Glomerular visceral epithelial cell (primary cell): ENCODE data around the gene KRT2.

Source experiments
- DNase-seq: peaks from one replicate; pipeline ENCODE4 v3.0.0-alpha.2; 2016; ENCODE audit errors: extremely low spot score

The KRT2 gene

DNA sequence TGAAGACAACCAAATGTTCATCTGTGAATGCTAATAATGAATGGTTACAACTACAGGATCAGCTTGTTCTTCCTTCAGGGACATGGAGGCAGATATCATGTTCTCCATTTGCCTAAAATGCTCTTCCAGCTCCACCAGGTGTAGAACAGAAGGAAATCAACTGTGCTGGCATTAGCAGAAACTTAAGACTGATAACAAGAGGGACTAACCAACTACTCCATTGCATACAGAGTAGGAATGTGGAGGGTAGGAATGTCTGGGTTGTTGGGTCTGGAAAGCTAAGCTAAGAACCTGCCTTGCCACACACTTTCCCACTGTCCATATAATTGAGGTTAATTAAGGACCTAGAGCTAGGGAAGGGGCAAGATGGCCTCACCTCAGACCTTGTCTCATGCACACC lies 11.4 kb upstream of the KRT2 start:
- DNase-seq: no peak

DNA sequence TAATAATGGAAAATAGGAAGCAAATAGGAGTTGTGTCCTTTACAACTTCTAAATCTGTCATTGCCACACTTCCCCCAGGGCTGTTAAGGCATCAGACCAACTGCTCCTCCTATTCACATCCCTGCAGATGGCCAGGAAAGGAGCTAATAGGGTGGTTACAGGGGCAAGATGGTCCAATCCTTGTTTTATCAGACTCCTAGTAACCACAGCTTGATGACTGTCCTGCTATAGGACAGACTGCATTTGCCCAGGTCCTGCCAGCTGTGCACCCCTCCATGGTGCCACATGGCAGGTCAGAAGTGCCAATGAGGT lies 10.9 kb upstream of the KRT2 start:
- DNase-seq: no peak

DNA sequence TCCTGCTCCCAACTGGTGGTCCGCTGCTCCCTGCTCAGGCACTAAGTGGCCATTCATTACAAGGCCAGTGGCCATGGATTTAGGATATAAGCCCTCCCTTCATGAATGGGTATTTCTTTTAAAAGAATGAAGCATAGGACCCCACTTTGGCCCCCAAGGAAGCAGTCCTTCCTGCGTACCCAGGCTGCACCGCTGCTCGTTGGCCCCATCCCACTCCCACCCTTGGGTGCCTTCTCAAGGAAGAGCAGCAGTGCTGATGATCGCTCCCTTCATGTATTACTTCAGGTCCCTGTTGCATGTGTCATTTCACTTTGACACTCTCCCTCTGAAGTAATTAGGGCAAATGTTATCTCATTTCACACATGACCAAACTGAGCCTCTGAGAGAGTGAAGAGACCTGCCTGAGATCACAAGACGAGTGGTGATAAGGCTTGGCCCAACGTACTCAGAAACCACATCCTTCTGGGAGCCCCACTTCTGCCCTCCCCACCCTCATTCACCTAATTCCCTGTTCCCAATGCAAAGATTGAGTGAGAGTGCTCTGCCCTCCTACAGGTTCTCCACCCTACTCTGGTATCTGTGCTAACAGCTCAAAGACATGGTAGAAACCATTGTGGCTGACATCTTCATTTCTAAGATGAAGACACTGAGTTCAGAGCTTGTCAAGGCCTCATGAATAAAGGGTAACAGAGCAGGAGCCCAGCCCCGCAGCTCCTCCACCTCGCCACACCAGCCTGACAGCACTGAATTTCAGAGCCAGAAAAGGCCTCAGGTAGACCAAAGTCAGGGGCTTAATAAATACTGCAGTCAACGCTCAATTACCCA lies 10.3 kb upstream of the KRT2 start:
- no peak for DNase-seq

DNA sequence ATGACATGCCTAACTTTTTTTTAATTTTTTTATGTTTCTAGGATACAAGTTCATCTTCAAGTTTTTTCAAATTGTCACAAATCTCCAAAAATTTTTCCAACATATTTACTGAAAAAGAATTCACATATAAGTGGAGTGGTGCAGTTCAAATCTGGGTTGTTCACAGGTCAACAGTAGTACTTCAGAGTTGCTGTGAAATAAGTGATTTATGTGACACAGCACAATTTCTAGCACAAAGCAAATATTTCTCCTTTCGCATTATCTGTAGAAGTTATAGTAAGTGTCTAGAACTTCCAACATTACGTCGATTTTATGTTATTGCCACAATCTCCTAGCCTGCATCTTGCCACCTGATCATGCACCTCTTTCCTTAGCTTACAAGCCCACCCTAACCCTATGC lies 9.7 kb upstream of the KRT2 start:
- DNase-seq: no peak

DNA sequence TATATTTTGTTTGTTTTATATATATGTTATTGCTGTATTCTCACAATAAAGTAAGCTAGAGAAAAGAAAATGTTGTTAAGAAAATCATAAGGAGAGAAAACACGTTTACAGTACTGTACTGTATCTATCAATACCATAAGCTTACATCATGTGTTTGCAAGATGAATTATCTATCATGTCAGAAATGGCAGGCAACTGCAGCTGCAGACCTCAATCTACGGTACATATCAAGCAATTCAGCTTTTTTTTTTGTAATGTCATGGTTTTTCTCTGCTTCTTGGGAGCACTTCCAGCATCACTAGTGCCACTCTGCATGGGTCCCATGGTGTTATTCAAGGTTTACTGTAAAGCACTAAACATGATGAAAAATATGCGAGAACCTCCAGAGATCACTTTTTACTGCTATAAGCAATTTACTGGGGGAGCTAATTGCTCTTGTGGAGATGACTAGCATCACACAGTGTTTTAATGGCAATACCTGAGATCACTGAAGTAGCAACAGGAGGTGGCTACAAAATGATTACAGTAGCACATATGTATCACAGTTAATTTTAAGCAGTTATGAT lies 9.0 kb upstream of the KRT2 start:
- no peak for DNase-seq

DNA sequence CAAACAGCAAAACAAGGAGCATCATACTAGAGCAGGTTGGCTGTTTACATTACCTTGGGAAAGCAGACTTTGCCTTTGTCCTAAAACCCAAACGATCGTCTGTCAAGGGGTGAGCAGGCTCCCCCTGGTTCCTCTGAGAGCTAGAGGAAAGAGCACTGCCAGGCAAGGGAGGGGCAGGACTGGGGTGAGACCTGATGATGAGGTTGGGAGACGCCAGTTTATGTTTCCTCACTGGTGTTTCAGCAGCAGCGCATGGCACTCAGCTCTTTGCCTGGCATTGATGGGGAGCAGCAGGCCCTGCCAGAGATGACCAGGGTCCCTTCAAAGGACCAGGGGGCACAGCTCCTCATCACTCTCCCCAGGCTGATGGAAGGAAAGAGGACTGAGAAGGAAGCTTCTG lies 7.9 kb upstream of the KRT2 start:
- no peak for DNase-seq

DNA sequence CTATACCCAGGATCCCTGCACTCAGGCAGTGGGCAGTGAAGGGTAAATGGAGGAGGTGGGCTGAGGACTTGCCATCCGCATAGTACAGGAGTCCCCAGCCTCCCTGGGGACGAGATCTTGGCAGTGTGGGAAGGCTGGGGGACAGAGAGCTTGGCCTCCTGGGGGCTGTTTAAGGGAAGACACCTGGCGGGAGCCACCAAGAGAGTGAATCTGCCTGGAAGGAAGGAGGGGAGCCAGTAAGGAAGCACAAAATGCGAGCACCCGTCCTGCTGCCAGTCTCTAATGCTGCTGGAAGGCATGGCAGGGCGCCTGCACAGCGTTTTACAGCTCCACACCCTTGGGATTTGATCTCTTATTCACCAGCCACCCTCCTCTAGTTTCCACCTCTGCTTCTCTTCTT lies 7.4 kb upstream of the KRT2 start:
- DNase-seq: no peak

DNA sequence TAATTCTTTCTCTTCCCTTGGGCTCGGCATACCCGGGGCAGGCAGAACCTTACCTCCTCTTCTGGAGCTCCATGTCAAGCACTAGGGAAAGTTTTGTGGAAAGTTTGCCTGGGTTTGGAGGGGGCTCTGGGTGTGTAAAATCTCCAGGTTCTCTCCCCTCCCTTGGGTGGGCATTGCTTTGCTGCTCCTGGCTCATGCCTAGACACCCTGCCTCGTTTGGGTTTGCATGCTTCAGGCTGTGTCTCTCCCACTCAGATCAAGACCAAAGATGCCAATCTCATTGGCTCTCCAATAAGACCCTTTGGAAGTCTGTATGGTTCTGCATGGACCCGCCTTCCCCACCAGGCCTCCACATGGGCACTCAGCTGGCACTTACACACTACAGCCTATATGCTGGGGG lies 6.2 kb upstream of the KRT2 start:
- DNase-seq: no peak

DNA sequence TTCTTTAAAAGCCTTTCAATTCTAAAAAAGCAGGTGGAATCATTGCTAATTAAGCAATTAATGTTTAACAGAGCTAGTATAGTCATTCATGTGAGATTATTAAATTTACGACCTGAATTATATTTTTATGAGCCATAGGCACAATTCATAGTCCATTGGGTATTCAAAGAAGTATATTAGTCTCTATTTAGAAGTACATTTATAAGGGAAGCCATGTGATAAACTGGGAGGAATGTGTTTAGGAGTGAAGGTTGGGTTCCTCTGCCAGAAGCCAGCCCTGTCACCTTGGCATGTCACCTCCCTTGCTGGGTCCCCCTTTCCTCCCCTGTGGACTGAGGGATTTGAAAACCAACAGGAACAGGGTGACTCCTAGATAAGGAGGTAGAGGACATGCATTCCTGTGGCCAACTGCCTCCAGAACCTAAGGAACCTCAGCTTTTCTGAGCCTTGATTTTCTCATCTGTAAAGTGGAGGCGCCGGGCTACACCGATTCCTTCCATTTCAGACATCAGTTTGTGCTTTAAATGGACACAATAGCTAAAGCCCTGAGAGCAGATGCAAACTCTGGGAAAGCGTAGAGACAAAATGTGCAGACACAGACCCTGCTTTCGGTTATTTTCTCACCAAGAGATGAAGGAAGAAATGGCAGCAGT lies 5.4 kb upstream of the KRT2 start:
- no peak for DNase-seq

DNA sequence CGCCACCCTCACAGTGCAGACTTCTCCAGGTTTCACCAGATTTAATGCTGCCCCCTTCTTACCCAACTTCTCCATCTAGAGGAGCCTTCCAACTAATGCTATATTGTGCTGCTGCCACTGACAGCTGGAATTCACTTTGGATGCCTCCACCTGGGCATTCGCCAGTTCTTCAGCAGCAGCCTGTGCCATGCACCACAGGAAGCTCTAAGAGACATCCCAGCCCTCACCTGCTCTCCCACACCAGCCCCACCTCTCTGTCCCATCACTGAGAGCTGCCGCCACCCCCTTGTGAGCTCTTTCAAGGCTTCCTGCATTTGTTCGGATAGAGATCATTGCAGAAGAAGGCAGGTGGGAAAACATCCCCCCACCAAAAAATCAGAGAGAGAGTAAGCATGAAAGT lies 4.6 kb upstream of the KRT2 start:
- DNase-seq: no peak

DNA sequence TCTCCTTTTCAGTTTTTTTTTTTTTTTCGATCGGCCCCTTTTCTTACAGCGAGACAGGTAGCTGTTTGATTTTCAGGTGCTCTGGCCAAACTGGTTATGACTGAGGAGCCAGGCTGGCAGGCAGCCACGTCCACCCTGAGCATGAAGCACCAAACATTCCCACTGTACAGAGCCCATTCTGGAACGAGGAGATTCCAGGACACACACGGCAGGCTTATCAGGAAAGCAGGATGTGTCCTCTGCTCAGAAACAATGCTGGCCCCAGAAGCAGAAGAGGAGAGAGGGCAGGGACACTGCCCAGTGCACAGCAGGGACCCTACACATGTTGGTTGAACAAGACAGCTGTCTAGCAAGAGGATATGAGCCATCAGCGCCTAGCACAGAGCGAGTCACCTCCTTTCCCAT lies 3.7 kb upstream of the KRT2 start:
- DNase-seq: no peak

DNA sequence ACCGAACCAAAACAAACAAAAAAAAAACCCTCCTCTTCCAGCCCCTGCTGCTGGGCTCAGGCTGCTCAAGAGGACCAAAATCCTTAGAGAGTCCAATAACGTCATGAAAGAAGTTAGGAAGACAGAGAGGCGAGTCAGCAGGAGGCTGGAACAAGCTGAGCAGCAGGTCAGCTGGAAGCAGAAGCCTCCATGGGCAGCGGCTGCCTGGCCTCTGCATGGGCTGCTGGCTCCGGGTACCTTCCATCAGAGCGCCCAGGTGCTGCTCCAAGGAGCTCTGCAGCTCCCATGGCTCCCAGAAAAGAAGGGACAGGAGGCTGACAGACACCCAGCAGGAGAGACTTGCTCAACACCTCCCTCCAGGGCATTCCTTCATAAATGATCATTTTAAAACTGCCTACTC lies 3.2 kb upstream of the KRT2 start:
- no peak for DNase-seq

DNA sequence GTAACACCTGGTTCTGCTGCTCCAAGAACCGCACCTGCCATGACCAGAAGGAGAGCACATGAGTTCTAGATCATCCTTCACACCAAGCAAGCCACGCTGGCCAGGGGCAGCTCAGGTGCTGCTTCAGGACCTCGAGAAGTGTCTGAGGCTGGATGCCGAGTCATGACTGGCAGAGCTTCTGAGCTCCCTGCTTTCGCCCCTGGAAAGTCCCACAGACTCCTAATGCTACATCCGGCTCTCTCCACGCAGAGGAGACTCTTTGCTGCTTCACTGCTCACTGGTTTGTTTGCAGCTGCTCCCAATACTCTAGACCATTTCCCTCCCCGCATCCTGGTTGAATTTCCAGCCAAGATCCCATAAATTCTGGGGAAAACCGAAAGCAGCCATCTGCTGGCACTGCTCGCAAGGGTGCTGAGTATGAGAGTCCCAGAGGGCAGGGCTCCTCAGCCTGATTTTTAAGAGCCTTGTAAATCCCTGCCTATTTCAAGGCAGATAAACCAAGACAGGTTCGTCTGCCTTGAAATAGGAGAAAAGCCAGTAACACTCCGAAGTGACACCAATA lies 1.4 kb downstream of the KRT2 start:
- peak; percentile 56 for DNase-seq

DNA sequence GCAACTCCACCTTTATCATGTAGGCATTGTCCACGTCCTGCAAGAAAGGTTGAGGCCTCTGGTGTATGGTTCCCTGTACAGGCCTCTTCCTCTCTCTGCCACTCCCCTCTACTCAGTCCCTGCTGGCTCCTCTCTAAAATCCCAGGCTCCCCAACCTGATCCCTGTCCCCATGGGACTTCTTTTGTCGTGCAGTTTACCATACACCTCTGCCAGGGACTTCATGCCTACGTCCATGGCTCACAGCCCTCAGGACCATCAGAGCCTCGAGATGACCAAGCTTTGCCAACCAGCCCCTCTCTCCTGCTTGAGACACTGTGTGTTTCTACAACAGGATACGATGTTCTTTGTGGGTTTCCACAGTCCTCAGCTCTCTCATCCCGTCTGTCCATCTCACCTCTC lies 2.9 kb downstream of the KRT2 start:
- no peak for DNase-seq

DNA sequence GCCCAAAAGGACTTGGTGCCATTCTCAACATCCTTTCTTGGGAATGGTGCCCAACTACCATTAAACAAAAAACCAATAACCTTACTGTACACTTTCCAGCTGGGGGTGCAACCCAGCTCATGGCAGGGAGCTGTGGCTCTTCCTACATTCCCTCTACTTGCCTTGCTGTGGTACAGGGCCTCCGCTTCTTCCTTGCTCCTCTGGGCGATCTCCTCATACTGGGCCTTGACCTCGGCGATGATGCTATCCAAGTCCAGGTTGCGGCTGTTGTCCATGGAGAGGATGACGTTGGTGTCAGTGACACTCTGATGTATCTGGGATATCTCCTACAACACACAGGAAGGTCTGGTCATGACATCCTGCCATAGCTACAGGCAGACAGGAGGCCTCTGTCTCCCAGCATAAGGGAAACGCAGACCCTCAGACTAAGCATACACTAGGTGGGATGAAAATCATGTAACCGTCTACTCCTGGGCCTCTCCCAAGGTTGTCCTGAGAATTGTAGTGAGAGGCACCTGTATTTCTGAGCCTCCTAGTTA lies 3.9 kb downstream of the KRT2 start:
- DNase-seq: no peak

DNA sequence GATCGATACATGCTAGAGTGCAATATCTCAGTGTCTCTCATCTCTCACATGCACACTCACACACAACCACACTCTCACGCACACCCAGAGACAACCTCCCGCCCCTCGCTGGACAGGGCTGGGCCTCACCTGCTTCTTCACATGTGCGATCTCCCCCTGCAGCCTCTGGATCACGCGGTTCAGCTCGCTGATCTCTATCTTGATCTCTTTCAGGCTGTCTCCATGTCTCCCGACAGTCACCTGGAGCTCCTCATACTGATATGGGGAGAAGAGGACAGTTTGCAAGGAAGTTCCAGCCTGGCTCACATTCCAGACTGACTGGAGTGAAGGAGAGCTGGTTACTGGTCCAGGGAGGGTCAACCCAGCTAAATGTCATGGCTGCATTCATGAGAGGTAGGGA lies 4.4 kb downstream of the KRT2 start:
- no peak for DNase-seq

DNA sequence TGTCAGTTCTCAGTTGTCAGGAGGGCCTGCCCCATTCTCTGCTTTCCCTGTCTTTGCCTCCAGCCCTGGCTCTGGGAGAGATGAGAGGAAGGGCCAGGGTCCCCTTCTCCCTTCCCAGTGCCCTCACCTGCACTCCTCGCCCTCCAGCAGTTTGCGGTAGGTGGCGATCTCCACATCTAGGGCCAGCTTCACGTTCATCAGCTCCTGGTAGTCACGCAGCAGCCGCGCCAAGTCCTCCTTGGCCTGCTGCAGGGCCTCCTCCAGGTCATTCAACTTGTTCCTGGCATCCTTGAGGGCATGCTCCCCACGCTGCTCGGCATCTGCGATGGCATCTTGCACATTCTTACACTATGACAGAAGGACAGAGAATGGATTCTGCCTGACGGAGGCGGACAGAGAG lies 5.4 kb downstream of the KRT2 start:
- DNase-seq: no peak

DNA sequence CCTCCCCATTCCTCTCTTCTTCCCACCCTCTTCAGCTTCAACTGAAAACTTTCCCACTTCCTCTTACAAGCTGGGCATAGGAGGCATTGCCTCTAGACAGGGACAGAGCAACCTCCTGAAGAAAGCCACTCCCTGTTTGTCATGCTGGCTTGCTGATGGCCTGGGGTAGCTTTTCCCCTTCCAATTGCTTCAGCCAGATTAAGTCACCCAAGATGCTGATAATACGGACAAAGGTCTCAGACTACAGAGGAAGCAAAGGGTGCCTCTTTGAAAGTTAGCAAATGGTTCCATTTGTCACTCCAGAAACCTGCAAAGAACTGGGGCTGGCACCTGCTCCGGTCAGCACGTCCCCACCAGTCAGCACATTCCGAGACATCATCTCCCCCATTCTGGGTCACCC lies 6.0 kb downstream of the KRT2 start:
- DNase-seq: no peak

DNA sequence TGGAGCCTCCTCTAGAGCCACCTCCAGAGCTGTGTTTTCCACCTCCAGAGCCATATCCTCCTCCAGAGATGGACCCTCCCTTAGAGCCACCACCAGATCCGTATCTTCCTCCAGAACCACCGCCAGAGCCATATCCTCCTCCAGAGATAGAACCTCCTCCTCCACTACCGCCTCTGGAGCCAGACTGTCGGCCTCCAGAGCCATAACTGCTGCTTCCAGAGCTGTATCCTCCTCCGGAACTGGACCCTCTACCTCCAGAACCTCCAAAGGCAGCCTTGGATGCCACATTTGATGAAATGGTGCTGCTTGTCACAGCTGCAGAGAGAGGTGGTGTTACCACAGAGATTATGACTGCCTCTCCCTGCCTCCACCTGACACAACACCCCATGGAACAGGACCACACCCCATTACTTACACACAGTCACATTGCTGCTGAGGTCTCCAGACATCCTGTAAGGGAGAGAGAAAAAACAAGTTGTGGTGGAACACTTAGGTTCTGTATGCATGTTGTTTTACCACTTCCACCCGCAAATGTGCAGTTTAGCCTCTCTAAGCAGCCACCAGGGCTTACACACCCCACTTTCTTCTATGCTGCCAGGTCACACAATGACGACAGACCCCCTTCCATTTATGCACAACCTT lies 6.8 kb downstream of the KRT2 start:
- no peak for DNase-seq

DNA sequence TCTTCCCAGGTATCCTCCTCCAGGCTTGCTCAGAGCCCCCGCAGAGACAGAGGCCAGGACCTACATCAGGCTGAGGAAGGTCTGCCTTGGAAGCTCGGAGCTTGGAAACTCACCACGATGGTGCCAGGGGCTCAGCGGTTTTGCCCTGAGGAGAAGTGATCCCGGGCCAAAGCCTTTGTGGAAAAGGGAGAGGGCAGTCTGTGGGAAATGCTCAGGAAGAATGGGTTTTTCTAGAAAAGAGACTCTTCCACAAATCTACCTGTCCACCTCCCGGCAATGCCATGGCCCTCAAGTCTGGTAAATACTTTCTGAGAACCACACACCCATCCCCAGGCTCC lies 8.0 kb downstream of the KRT2 start:
- no peak for DNase-seq

DNA sequence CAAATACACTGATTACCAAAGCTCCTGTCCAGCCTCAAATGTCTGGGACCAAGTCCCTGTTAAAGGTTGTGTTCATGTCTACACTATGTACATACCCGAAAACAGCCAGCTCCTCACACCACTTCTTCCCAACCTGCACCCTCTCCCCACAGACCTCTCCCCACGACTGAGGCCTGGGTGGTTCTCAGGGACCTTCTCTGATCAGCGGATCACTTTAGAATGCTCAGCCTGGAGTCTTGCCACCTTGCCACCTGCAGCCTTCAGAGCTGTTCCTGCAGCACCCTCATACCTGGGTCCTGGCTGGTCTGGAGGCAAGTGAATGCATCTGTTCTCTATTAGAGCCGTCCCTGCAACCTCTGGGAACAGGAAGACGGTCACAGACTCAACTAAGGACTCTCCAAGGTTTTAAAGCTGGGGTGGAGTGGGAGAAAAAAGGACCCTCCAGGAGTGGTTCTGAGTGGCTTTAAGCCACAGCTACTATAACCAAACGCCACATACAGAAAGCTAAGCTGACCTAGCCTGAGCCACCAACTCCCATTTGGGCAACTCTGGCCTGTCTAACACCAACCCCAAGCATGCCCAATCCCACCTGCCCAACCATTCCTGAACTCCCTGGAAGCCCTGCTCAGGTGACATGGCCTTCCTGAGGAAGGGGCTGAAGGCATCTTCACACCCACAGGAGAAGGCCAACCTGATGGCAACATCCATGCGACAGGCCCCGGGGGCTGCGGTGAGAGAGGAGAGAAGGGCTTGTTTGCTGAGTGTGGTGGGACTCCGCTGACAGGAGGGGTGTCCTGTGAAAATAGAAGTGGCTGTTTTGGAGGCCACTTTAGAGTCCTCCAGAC lies 8.6 kb downstream of the KRT2 start:
- no peak for DNase-seq

DNA sequence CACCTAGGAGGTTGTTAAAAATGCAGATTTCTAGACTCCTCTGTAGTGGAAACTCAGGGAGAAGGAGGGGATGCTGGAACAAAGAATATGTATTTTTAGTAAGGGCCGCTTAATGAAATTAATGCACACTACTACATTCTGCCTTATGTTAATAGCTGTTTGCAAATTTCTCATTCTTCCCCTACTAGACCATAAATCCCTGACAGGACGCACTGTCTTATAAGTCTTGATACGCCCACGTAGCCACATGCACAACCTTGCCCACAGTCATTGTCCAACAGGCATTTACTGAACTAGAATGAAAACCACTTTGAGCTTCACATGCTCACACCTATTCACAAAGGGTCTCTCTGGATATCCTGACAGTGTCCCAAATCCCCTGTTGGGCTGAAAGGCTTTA lies 10.5 kb downstream of the KRT2 start:
- no peak for DNase-seq
